Measurements from ENCODE around the gene OSMR.
A peak's percentile ranks its signal among the peaks of the same experiment; 100 is the strongest.

- no peak for TF ChIP-seq POLR2A (IDR thresholded peaks at IDR 0.05)
- no peak for TF ChIP-seq CTCF (IDR thresholded peaks at IDR 0.05)
- TF ChIP-seq EP300 (IDR thresholded peaks at IDR 0.05), result peak in 1 of 2 donors; percentile 24
Measured at GRCh38 chr5:38871790-38872551, 26.2 kb downstream of the OSMR start.

Measured in tibial nerve (tissue), 4 donors.